HG02798 (cell line): Measurements from ENCODE around the gene SUGCT.

Experiments used
- ATAC-seq: cut with Tn5 transposase; IDR thresholded peaks from one replicate; pipeline ENCODE4 v1.9.1; 2021; ENCODE audit warnings: mild to moderate bottlenecking; ENCODE audit not compliant: unreplicated experiment, poor library complexity

The SUGCT gene

GRCh38 chr7:40544221-40544723, 409.5 kb downstream of the SUGCT start:
- ATAC-seq: no peak

- ATAC-seq: no peak
These were observed 410.1 kb downstream of the SUGCT start for GRCh38 chr7:40544871-40545303.

- ATAC-seq: no peak
These were observed 410.9 kb downstream of the SUGCT start for GRCh38 chr7:40545739-40546138.

- ATAC-seq: no peak
These were observed 412.1 kb downstream of the SUGCT start for GRCh38 chr7:40546616-40547501.

GRCh38 chr7:40549372-40550039, 414.7 kb downstream of the SUGCT start:
- no peak for ATAC-seq

GRCh38 chr7:40551685-40552576, 417.1 kb downstream of the SUGCT start:
- peak; percentile 63 for ATAC-seq

- no peak for ATAC-seq
These were observed 425.9 kb downstream of the SUGCT start for GRCh38 chr7:40560672-40561071.

- no peak for ATAC-seq
These were observed 432.1 kb downstream of the SUGCT start for GRCh38 chr7:40566879-40567278.

GRCh38 chr7:40569326-40569725, 434.5 kb downstream of the SUGCT start:
- ATAC-seq: no peak

GRCh38 chr7:40570223-40570622, 435.4 kb downstream of the SUGCT start:
- ATAC-seq: no peak

GRCh38 chr7:40571796-40572195, 437.0 kb downstream of the SUGCT start:
- ATAC-seq: no peak

GRCh38 chr7:40572810-40573465, 438.1 kb downstream of the SUGCT start:
- ATAC-seq: no peak

- ATAC-seq: no peak
These were observed 444.6 kb downstream of the SUGCT start for GRCh38 chr7:40579401-40579800.

GRCh38 chr7:40580776-40581175, 446.0 kb downstream of the SUGCT start:
- ATAC-seq: no peak

- no peak for ATAC-seq
These were observed 447.7 kb downstream of the SUGCT start for GRCh38 chr7:40582539-40582938.

- ATAC-seq: no peak
These were observed 449.1 kb downstream of the SUGCT start for GRCh38 chr7:40583667-40584444.

GRCh38 chr7:40584667-40585433, 450.0 kb downstream of the SUGCT start:
- ATAC-seq: no peak

- ATAC-seq: no peak
These were observed 451.4 kb downstream of the SUGCT start for GRCh38 chr7:40586197-40586596.
